Progenitor cell of endocrine pancreas (in vitro differentiated cells): ENCODE results near the gene MEA1. TPM values are rescaled to one million over a fixed set of nuclear protein-coding genes. Genes with fewer than 3 reads are reported as not detected.

Experiments used
- DNase-seq: peaks from one replicate; pipeline ENCODE4 v3.0.0; 2021; ENCODE audit warnings: low spot score; ENCODE audit not compliant: unreplicated experiment
- H3K27ac Mint-ChIP-seq: 2 replicates; pipeline ENCODE4 v1.8.0; 2021; ENCODE audit warnings: mild to moderate bottlenecking, moderate library complexity, mixed read lengths
- H3K27me3 Mint-ChIP-seq: 2 replicates; pipeline ENCODE4 v1.8.0; 2021; ENCODE audit warnings: mixed read lengths
- H3K36me3 Mint-ChIP-seq: 2 replicates; pipeline ENCODE4 v1.8.0; 2022; ENCODE audit warnings: mixed read lengths; ENCODE audit not compliant: insufficient read depth
- H3K4me1 Mint-ChIP-seq: 2 replicates; pipeline ENCODE4 v1.8.0; 2021; ENCODE audit warnings: low read depth, mixed read lengths
- H3K4me3 Mint-ChIP-seq: 2 replicates; pipeline ENCODE4 v1.8.0; 2021; ENCODE audit warnings: low read depth, mild to moderate bottlenecking, moderate library complexity, mixed read lengths
- H3K9me3 Mint-ChIP-seq: 2 replicates; pipeline ENCODE4 v1.8.0; 2021; ENCODE audit warnings: low read depth, mixed read lengths
- CTCF ChIP-seq: fragments of 200-600 bp; sonication (generic); IDR thresholded peaks from one replicate; pipeline ENCODE4 v1.5.0; 2021; ENCODE audit warnings: antibody characterized with exemption, mild to moderate bottlenecking; ENCODE audit not compliant: unreplicated experiment
- total RNA-seq: library from RNA; stranded (reverse); gene quantifications from 2 replicates; pipeline ENCODE4 v1.2.1, GENCODE V29; 2021

Gene MEA1
- total RNA-seq, 1 donor from 2014 or later = 68.4 TPM

GRCh38 chr6:43029120-43029519 lies 15.4 kb upstream of the MEA1 start:
- Mint-ChIP-seq H3K4me3 (no peak overlapping the region), H3K36me3 (peaks cover 31% of the 10 kb centered on the region), H3K27ac (peak overlapping the region; percentile 37), H3K9me3 (no peaks in the 10 kb centered on the region), H3K4me1 (no peaks in the 10 kb centered on the region), H3K27me3 (no peaks in the 10 kb centered on the region)
- TF ChIP-seq CTCF = no peak
- no peak for DNase-seq

DNA sequence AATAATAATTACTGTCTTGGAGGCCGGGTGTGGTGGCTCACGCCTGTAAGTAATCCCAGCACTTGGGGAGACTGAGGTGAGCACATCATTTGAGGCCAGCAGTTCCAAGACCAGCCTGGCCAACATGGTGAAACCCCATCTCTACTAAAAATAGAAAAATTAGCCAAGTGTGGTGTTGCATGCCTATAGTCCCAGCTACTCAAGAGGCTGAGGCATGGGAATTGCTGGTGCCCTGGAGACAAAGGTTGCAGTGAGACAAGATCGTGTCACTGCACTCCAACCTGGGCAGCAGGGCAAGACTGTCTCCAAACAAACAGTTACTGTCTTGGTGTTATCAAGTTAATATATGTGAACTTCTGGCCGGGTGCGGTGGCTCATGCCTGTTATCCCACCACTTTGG lies 12.6 kb upstream of the MEA1 start:
- Mint-ChIP-seq H3K36me3 (peaks cover 21% of the 10 kb centered on the region), H3K4me1 (no peaks in the 10 kb centered on the region), H3K27ac (no peak overlapping the region), H3K4me3 (no peak overlapping the region), H3K27me3 (no peaks in the 10 kb centered on the region), H3K9me3 (no peaks in the 10 kb centered on the region)
- no peak for DNase-seq
- TF ChIP-seq CTCF = no peak

DNA sequence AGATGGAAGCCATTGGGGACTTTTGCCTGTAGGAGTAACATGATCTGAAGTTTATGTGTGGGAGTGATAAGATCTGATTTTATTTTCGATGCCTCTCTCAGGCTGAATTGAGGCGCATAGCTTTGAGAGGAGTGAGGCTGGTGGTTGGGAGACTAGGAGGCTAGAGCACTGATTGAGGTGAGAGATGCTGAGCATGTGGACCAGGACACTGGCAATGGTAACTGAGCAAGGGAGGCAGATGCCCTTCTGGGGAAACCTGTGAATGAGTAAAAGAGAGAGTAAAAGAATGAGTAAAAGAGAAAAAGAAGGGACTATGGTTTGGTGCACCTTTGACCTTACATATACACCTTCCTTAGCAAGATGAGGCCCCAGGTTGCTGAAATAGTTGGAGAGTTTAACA lies 10.7 kb upstream of the MEA1 start:
- H3K27me3 Mint-ChIP-seq = no peaks in the 10 kb centered on the region
- no peaks in the 10 kb centered on the region for H3K9me3 Mint-ChIP-seq
- H3K4me1 Mint-ChIP-seq = no peaks in the 10 kb centered on the region
- no peak for TF ChIP-seq CTCF
- H3K27ac Mint-ChIP-seq = no peak overlapping the region
- peak overlapping the region; percentile 44 for H3K4me3 Mint-ChIP-seq
- peaks cover 17% of the 10 kb centered on the region for H3K36me3 Mint-ChIP-seq
- no peak for DNase-seq

- H3K36me3 Mint-ChIP-seq = peaks cover 14% of the 10 kb centered on the region
- no peaks in the 10 kb centered on the region for H3K27me3 Mint-ChIP-seq
- H3K27ac Mint-ChIP-seq = peak within 1 kb of the TSS; percentile 95
- TF ChIP-seq CTCF = no peak
- peak; percentile 49 for DNase-seq
- peak within 1 kb of the TSS; percentile 98 for H3K4me3 Mint-ChIP-seq
- H3K9me3 Mint-ChIP-seq = no peaks in the 10 kb centered on the region
- no peaks in the 10 kb centered on the region for H3K4me1 Mint-ChIP-seq
Observed at GRCh38 chr6:43021270-43022047, 7.7 kb upstream of the MEA1 start, which contains the start of gene RRP36. TSS of gene RRP36 (plus strand) at chr6:43021623. CDS start at chr6:43021655, 32 bp downstream.

- Mint-ChIP-seq H3K4me3 (peak overlapping the region; percentile 98), H3K27ac (peak overlapping the region; percentile 71), H3K36me3 (peaks cover 12% of the 10 kb centered on the region), H3K9me3 (no peaks in the 10 kb centered on the region), H3K27me3 (no peaks in the 10 kb centered on the region), H3K4me1 (peaks cover 4% of the 10 kb centered on the region)
- DNase-seq = no peak
- no peak for TF ChIP-seq CTCF
Observed at GRCh38 chr6:43020847-43021246, 7.1 kb upstream of the MEA1 start.
